Pancreas (tissue), 10 donors: ENCODE results near the gene HOXC10. TPM values are rescaled to one million over a fixed set of nuclear protein-coding genes. Genes with fewer than 3 reads are reported as not detected.

Experiments used
- ATAC-seq, 4 donors: fragments of 200-7000 bp; cut with Tn5 transposase; one replicate each; pipeline versions ENCODE4 v1.8.0 to v1.9.1; 2020; ENCODE audit warnings: mild to moderate bottlenecking in 4 of 4, moderate library complexity in 4 of 4
- DNase-seq, 6 donors: peaks; one replicate each; pipeline ENCODE4 v3.0.0-alpha.2; 2020
- FAIRE-seq: peaks from 2 replicates; lab custom pipeline; 2012; peaks lifted over from hg19 to GRCh38; lab: Jason Lieb, UNC
- H3K27ac ChIP-seq, 4 donors: fragments of 200-600 bp; sonication (generic); 1 replicate in 3 of 4; 2 replicates in 1 of 4; pipeline versions ENCODE4 v1.5.0 to v1.8.0; 2020
- H3K27me3 ChIP-seq, 4 donors: fragments of 200-600 bp; one replicate each; pipeline ENCODE4 v1.8.0; 2021
- H3K36me3 ChIP-seq, 3 donors: fragments of 200-600 bp; sonication (generic) in 1 of 3; one replicate each; pipeline versions ENCODE4 v1.5.0 to v1.8.0; 2020 to 2021
- H3K4me1 ChIP-seq, 3 donors: fragments of 200-600 bp; one replicate each; pipeline ENCODE4 v1.8.0; 2021
- H3K4me3 ChIP-seq, 4 donors: fragments of 200-600 bp; sonication (generic) in 2 of 4; one replicate each; pipeline versions ENCODE4 v1.5.0 to v1.8.0; 2020 to 2021
- H3K9me3 ChIP-seq, 4 donors: fragments of 200-600 bp; one replicate each; pipeline ENCODE4 v1.8.0; 2021
- WGBS, 2 donors: extraction: QIAGEN DNeasy Blood & Tissue Kit; methylation state at CpG; one replicate each; pipeline ENCODE4 v1.1.7; 2013; 5-methylcytosine and 5-hydroxymethylcytosine counted together
- intact Hi-C, 3 donors: fragments of 100-400 bp; cut with DNase I; formaldehyde crosslinking; loops; one replicate each; pipeline versions ENCODE4 v1.11.1 to v1.14.2; 2022
- polyA plus RNA-seq, 2 donors: library from polyadenylated mRNA; stranded (reverse); fragments of 200-250 nt; gene quantifications; one replicate each; pipeline ENCODE4 v1.2.3, GENCODE V29; 2013
- total RNA-seq, 6 donors: library from RNA; stranded (reverse); fragmentation: NEBNext Ultra II Directional in 4 of 6; extraction: Animal tissue kit (Norgen Biotek cat#: 25700) in 4 of 6; gene quantifications; one replicate each; pipeline versions ENCODE4 v1.2.1 to v1.2.4, GENCODE V29; 2021 to 2023
- TF ChIP-seq, protein P1 (sequence below), 4 donors: fragments of 200-600 bp; sonication (generic) in 3 of 4; IDR thresholded peaks; one replicate each; pipeline versions ENCODE4 v1.5.0 to v1.8.0; 2021; ENCODE audit warnings: antibody characterized with exemption in 4 of 4
- donor health status: healthy with polysubstance abuse.
- donor health status: DM: no; HTN: no; CAD: no; lungs with moderate emphysema.
- donor health status: DM: no; HTN: no; CAD: no.
- donor health status: control.
- donor health status: control.
- donor health status: Bipolar disorder and iron deficiency.
- donor health status: DM: yes; HTN: yes; CAD: no.
- donor health status: DM: no; HTN: no; CAD: no.
- donor health status: DM: no; HTN: no; CAD: no.
- donor health status: DM: yes; HTN: yes; CAD: no.

The HOXC10 gene
- total and polyA plus RNA-seq, 8 donors = 0.08 to 0.16 TPM; not detected in 6

DNA sequence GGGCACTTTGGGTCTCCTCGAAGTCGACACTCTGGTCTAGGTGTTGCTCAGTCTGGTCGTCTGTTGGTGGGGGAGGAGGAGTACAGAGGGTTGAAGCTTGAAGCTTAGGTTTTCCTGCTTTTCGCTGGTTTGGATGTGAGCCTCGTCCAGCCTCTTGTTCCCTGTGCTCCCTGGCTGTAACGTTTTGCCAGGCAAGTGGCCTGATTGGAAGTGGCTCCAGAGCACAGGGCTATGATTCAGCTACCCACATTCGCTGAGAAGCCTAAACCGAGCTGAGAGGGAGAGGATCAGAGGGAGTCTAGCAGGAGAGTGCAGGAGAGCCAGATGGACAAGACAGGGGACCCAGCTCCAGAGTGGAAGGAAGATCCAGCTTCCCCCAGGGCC, 6.1 kb downstream of the HOXC10 start:
- Histone ChIP-seq H3K36me3 (no peaks in the 10 kb centered on the region), H3K27me3 (peaks cover 3 to 89% (median 12%) of the 10 kb centered on the region in 4 donors), H3K9me3 (no peaks in the 10 kb centered on the region), H3K27ac (no peak overlapping the region), H3K4me1 (peaks cover 0 to 21% (median 18%) of the 10 kb centered on the region in 3 donors), H3K4me3 (no peak overlapping the region)
- DNase-seq = no peak
- no peak for ATAC-seq
- no peak for FAIRE-seq
- WGBS, 2 donors = 4 to 6% methylated on average over 8 of the region's 8 CpGs
- TF ChIP-seq, protein P1, sequence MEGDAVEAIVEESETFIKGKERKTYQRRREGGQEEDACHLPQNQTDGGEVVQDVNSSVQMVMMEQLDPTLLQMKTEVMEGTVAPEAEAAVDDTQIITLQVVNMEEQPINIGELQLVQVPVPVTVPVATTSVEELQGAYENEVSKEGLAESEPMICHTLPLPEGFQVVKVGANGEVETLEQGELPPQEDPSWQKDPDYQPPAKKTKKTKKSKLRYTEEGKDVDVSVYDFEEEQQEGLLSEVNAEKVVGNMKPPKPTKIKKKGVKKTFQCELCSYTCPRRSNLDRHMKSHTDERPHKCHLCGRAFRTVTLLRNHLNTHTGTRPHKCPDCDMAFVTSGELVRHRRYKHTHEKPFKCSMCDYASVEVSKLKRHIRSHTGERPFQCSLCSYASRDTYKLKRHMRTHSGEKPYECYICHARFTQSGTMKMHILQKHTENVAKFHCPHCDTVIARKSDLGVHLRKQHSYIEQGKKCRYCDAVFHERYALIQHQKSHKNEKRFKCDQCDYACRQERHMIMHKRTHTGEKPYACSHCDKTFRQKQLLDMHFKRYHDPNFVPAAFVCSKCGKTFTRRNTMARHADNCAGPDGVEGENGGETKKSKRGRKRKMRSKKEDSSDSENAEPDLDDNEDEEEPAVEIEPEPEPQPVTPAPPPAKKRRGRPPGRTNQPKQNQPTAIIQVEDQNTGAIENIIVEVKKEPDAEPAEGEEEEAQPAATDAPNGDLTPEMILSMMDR (IDR thresholded peaks at IDR 0.05) = no peak
- intact Hi-C loops = no loop called here

DNA sequence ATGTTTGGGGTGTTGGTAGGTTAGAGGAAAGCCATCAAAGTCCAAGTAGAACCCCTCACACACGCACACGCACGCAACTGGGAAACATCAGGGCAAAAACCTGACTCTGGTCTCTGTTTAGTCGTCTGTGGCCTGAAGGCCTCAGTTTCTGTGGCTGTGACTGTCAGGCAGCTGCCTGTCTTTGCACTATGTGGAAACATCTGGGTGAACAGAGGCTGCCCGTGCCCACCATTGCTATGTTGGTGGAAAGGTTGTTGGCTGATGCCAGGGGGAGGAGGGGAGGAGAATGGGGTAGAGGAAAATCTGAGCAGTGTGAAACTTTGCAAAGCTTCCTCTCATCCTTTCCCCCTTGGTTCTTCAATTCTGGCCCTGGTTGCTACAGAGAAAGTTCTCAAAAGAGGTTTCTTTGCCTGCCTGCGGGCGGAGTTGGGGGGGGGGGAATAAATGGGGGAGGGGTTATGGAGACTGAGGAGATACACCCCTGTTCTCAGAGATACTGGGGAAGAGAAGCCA, 7.5 kb downstream of the HOXC10 start:
- Histone ChIP-seq H3K4me3 (no peak overlapping the region), H3K27ac (no peak overlapping the region), H3K4me1 (peaks cover 0 to 16% (median 16%) of the 10 kb centered on the region in 3 donors), H3K36me3 (no peaks in the 10 kb centered on the region), H3K9me3 (no peaks in the 10 kb centered on the region), H3K27me3 (peaks cover 4 to 90% (median 14%) of the 10 kb centered on the region in 4 donors)
- intact Hi-C loops = no loop called here
- FAIRE-seq = no peak
- ATAC-seq = no peak
- TF ChIP-seq, protein P1 (IDR thresholded peaks at IDR 0.05) = no peak
- 41 to 44% methylated on average over 7 of the region's 7 CpGs for WGBS, 2 donors
- DNase-seq = no peak

DNA sequence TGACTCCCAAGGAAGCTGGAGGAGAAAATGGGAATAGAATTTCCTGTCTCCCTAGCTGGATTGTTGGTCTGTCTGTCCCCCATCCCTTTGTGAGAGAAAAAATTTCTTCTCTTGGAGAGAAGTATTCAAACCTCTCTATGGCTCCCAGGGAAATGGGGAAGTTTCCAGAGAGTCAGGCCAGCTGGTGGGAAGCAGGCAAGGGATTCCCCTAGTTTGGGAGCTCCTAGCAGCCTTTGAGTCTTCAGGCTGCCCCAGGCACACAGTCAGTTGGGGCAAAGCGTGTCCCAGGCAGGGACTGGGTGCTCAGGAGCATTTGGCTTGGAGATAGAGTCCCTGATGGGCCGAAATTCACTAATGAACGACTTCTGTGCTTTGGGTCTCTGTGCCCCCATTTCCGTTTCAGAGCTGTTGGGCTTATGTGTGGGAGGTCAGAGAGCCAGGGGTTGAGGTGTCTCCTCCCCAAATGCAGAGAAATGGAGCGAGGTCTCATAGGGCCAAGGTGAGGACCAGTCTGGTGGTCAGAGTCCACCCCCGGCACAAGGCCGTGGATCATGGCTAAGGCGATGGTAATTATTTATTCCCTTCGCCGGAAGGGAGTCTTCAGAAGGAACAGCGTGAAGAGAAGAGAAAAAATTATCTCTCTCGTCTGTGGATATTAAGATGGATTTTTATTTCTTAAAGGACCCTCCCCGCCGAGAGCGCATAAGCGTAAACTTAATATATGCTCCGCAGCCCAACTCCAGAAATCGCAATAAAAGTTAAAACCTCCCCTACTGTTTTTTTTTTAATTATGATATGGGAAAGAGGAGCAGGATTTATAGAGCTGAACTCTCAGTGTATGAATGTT, 8.4 kb downstream of the HOXC10 start:
- Histone ChIP-seq H3K4me3 (no peak overlapping the region), H3K4me1 (peaks cover 0 to 16% (median 16%) of the 10 kb centered on the region in 3 donors), H3K9me3 (no peaks in the 10 kb centered on the region), H3K36me3 (no peaks in the 10 kb centered on the region), H3K27ac (no peak overlapping the region), H3K27me3 (peaks cover 4 to 91% (median 14%) of the 10 kb centered on the region in 4 donors)
- FAIRE-seq (no peak), ATAC-seq (no peak), DNase-seq (no peak)
- intact Hi-C loops = no loop called here
- WGBS, 2 donors = 41 to 42% methylated on average over 18 of the region's 18 CpGs
- TF ChIP-seq, protein P1 (IDR thresholded peaks at IDR 0.05) = no peak

DNA sequence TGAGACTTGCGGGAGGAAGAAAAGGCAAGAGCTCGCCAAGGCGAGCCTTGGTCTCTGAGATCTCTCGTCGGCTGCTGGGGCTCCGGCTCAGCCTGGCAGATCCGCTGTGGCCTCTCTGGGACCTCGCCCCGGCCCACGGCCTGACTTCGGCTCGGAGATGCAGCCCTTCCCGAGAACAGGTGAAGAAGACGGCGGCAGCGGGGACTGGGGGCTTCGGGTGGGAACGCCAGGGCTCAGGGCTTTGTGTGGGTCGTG, 9.0 kb downstream of the HOXC10 start:
- ATAC-seq (peak in 1 of 4 donors; percentile 6), DNase-seq (no peak), FAIRE-seq (no peak)
- Histone ChIP-seq H3K27ac (no peak overlapping the region), H3K36me3 (no peaks in the 10 kb centered on the region), H3K4me3 (no peak overlapping the region), H3K27me3 (peaks cover 3 to 85% (median 11%) of the 10 kb centered on the region in 4 donors), H3K9me3 (no peaks in the 10 kb centered on the region), H3K4me1 (peaks cover 0 to 16% (median 16%) of the 10 kb centered on the region in 3 donors)
- 10 to 11% methylated on average over 19 of the region's 19 CpGs for WGBS, 2 donors
- TF ChIP-seq, protein P1 (IDR thresholded peaks at IDR 0.05) = no peak
- intact Hi-C loops = no loop called here
